ENCODE data around the gene CALHM1. TPM values are rescaled to one million over a fixed set of nuclear protein-coding genes. Genes with fewer than 3 reads are reported as not detected.

CALHM1 gene
- total and polyA plus RNA-seq, 2 of the 8 experiments (the other 6 are each of a cell fraction or from before 2014, with no cell fraction given) = 0.29 to 0.34 TPM

GRCh38 chr10:103456074-103456660, 2.5 kb downstream of the CALHM1 start:
- Histone ChIP-seq H3K4me1 (replicated peaks in 1 of 4; ENCODE audit: control insufficient read depth in 3 of 4, insufficient read depth in 4 of 4, low read length in 3 of 4) (peaks cover 0 to 21% (median 11%) of the 10 kb centered on the region in 4 experiments; a peak in 5 of 7 replicates), H3K27me3 (replicated peaks in 1 of 4; ENCODE audit: control insufficient read depth in 3 of 4, extremely low read depth in 1 of 4, insufficient read depth in 3 of 4, low read length in 3 of 4) (no peaks in the 10 kb centered on the region; a peak in 2 of 7 replicates), H3K4ac (replicated peaks; ENCODE audit: insufficient read length, low read depth, low read length) (no peak overlapping the region), H4K20me1 (replicated peaks in 1 of 2; ENCODE audit: control insufficient read depth in 1 of 2, insufficient read depth in 2 of 2, low read length in 2 of 2) (no peaks in the 10 kb centered on the region), H3K56ac (replicated peaks; ENCODE audit: insufficient read length, low read depth, low read length) (no peak overlapping the region), H2BK20ac (ENCODE audit: low read length) (no peak overlapping the region), H3K27ac (ENCODE audit: low read depth, low read length) (no peak overlapping the region), H3K18ac (ENCODE audit: extremely low read depth, low read length) (no peak overlapping the region), H2BK15ac (ENCODE audit: low read length) (no peak overlapping the region), H2BK120ac (replicated peaks; ENCODE audit: low read depth, low read length) (no peak overlapping the region), H3K79me2 (ENCODE audit: control insufficient read depth in 1 of 2, insufficient read depth in 2 of 2, low read length in 2 of 2) (no peaks in the 10 kb centered on the region), H4K8ac (ENCODE audit: extremely low read depth, insufficient read depth, low read length) (no peak overlapping the region), H3K4me3 (ENCODE audit: extremely low read depth in 1 of 4, insufficient read depth in 2 of 4, low read depth in 3 of 4, low read length in 4 of 4) (no peak overlapping the region), H4K5ac (ENCODE audit: insufficient read length, low read depth, low read length) (no peak overlapping the region), H3K14ac (ENCODE audit: insufficient read length) (no peak overlapping the region), H3K23ac (ENCODE audit: insufficient read length) (no peak overlapping the region), H4K91ac (replicated peaks; ENCODE audit: insufficient read length, low read length) (no peak overlapping the region), H2AFZ (ENCODE audit: low read length) (no peak overlapping the region), H2BK12ac (ENCODE audit: low read depth, low read length) (no peak overlapping the region), H3K36me3 (ENCODE audit: control insufficient read depth in 2 of 4, insufficient read depth in 4 of 4, low read length in 3 of 4) (no peaks in the 10 kb centered on the region), H3K4me2 (ENCODE audit: insufficient read depth in 1 of 2, low read depth in 2 of 2, low read length in 2 of 2) (no peak overlapping the region), H3K9me3 (ENCODE audit: insufficient read depth in 2 of 2, low read depth in 1 of 2, low read length in 1 of 2) (no peaks in the 10 kb centered on the region), H3K23me2 (ENCODE audit: low read depth, low read length) (peaks cover 3% of the 10 kb centered on the region; the same call in 1 of the 2 replicates), H3K79me1 (ENCODE audit: low read depth, low read length) (no peaks in the 10 kb centered on the region), H3K9ac (replicated peaks in 1 of 4; ENCODE audit: extremely low read depth in 1 of 4, low read depth in 3 of 4, low read length in 3 of 4) (no peak overlapping the region), H2AK5ac (ENCODE audit: low read depth, low read length) (no peak overlapping the region), H2BK5ac (ENCODE audit: low read depth, low read length) (no peak overlapping the region)
- DNase-seq (ENCODE audit: low read depth in 1 of 2, low spot score in 2 of 2) (no peak), FAIRE-seq (no peak)
- ChIA-PET CTCF (ENCODE audit: partially characterized antibody) (interaction anchor here (0.9 to 6.0 kb wide), 8 partner anchors 13 to 224 kb away, joined by 3 to 47 read pairs (median 6); no protein-coding TSS in a partner anchor), POLR2A (ENCODE audit: partially characterized antibody) (interaction anchor here (1.1 kb wide), 2 partner anchors 8 to 16 kb away, joined by 3 read pairs; no protein-coding TSS in a partner anchor)
- WGBS, 2 experiments (ENCODE audit: extremely low coverage in 1 of 2, insufficient coverage in 1 of 2, insufficient read length in 1 of 2, insufficient replicate concordance in 2 of 2, low coverage in 1 of 2, low lambda C conversion rate in 2 of 2, missing lambda C conversion rate in 1 of 2) = 84% methylated on average over 8 of the region's 9 CpGs; no CpG with 5 or more reads in 1 of the 2 experiments
- no peak for TF ChIP-seq TAF1 (IDR thresholded peaks at IDR 0.05; ENCODE audit: low read depth, low read length)
- no peak for TF ChIP-seq NANOG (IDR thresholded peaks at IDR 0.05; ENCODE audit: insufficient read depth, low read depth, low read length, poor library complexity, severe bottlenecking)
- TF ChIP-seq NRF1 (IDR thresholded peaks at IDR 0.05; ENCODE audit: low read depth, low read length) = no peak
- TF ChIP-seq SRF (IDR thresholded peaks at IDR 0.05; ENCODE audit: low read depth, low read length) = no peak
- no peak for TF ChIP-seq HDAC6 (IDR thresholded peaks at IDR 0.05; ENCODE audit: low read depth, low read length)
- no peak for TF ChIP-seq CTCF (IDR thresholded peaks at IDR 0.05; ENCODE audit: control extremely low read depth in 1 of 3, insufficient read depth in 1 of 3, low read depth in 1 of 3, low read length in 3 of 3)
- TF ChIP-seq BCL11A (IDR thresholded peaks at IDR 0.05; ENCODE audit: low read depth in 2 of 2, low read length in 2 of 2) = no peak
- TF ChIP-seq CEBPB (IDR thresholded peaks at IDR 0.05; ENCODE audit: low read depth, low read length) = no peak
- TF ChIP-seq SIX5 (IDR thresholded peaks at IDR 0.05; ENCODE audit: low read depth, low read length) = no peak
- no peak for TF ChIP-seq PHF8 (conservative IDR thresholded peaks at IDR 0.05; ENCODE audit: low read depth, low read length)
- TF ChIP-seq GTF2F1 (IDR thresholded peaks at IDR 0.05; ENCODE audit: borderline replicate concordance, low read depth, low read length) = no peak

All from H1 (cell line).